Karpas-422 (cell line): ENCODE data around the gene NPAS3. TPM values are rescaled to one million over a fixed set of nuclear protein-coding genes. Genes with fewer than 3 reads are reported as not detected.

Source experiments
- DNase-seq: peaks from one replicate; pipeline ENCODE4 v3.0.0-alpha.2; 2015
- H2AFZ ChIP-seq: fragments of 200-600 bp; sonication (generic); 2 replicates; pipeline ENCODE4 v1.6.1; 2014; ENCODE audit warnings: antibody characterized with exemption, low read length, mixed read lengths
- H3K27ac ChIP-seq: fragments of 200-600 bp; sonication (generic); 2 replicates; pipeline ENCODE4 v1.5.1; 2014; ENCODE audit warnings: mild to moderate bottlenecking, low read length, moderate library complexity
- H3K27me3 ChIP-seq: fragments of 200-600 bp; sonication (generic); 2 replicates; pipeline ENCODE4 v1.6.1; 2014; ENCODE audit warnings: low read length, mixed read lengths
- H3K36me3 ChIP-seq: fragments of 200-600 bp; sonication (generic); 2 replicates; pipeline ENCODE4 v1.6.1; 2014; ENCODE audit warnings: low read length, mixed read lengths; ENCODE audit not compliant: insufficient read depth
- H3K4me1 ChIP-seq: fragments of 200-600 bp; sonication (generic); 2 replicates; pipeline ENCODE4 v1.6.1; 2014; ENCODE audit warnings: mild to moderate bottlenecking, low read length, mixed read lengths
- H3K4me2 ChIP-seq: fragments of 200-600 bp; sonication (generic); 2 replicates; pipeline ENCODE4 v1.6.1; 2014; ENCODE audit warnings: low read length, low read depth, mild to moderate bottlenecking; ENCODE audit not compliant: poor library complexity, severe bottlenecking
- H3K4me3 ChIP-seq: fragments of 200-600 bp; sonication (generic); 2 replicates; pipeline ENCODE4 v1.5.1; 2014; ENCODE audit warnings: mild to moderate bottlenecking, antibody characterized with exemption, low read length, mixed read lengths
- H3K79me2 ChIP-seq: fragments of 200-600 bp; sonication (generic); 2 replicates; pipeline ENCODE4 v1.6.1; 2014; ENCODE audit warnings: mild to moderate bottlenecking, low read length, mixed read lengths
- H3K9ac ChIP-seq: fragments of 200-600 bp; sonication (generic); 2 replicates; pipeline ENCODE4 v1.6.0; 2014; ENCODE audit warnings: low read length
- H3K9me2 ChIP-seq: fragments of 200-600 bp; sonication (generic), shearing (Covaris generic); replicated peaks from 2 replicates; pipeline ENCODE4 v1.6.0; 2014; ENCODE audit warnings: mild to moderate bottlenecking, low read length, moderate library complexity; ENCODE audit not compliant: insufficient read depth
- H3K9me3 ChIP-seq: fragments of 300-700, 200-600 bp; sonication (generic); 2 replicates; pipeline ENCODE4 v1.6.1; 2014; ENCODE audit warnings: low read length, mixed read lengths
- H4K20me1 ChIP-seq: fragments of 200-600 bp; sonication (generic); 2 replicates; pipeline ENCODE4 v1.6.1; 2014; ENCODE audit warnings: mild to moderate bottlenecking, antibody characterized with exemption, low read length, low read depth; ENCODE audit not compliant: insufficient read depth
- total RNA-seq: library from RNA; depleted of rRNA; stranded (reverse); fragments of >200 nt; shearing (Covaris generic); gene quantifications from 2 replicates; pipeline ENCODE4 v1.2.3, GENCODE V29; 2014; ENCODE audit warnings: low replicate concordance

NPAS3 gene
- total RNA-seq, 1 experiment from 2014 or later: 1.6 TPM

DNA sequence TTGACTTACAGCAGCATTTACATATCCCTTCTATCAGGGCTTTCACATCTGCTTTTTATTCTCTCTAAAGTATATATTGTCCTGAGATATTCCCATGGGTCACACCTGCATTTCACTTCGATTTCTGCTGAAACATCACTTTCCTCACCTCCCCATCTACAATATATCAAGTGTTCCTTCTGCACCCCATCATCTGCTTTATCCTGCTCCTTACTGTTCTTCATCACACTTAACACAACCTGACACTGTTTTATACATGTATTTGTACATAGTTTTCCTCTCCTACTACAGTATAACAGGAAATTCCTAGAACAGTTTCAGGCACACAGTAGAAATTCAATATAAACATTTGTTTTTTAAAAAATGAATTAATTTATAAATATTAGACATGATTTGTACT lies 809.1 kb downstream of the NPAS3 start:
- Histone ChIP-seq H3K27me3 (no peaks in the 10 kb centered on the region), H3K4me2 (peak overlapping the region; percentile 53), H3K9me3 (peaks cover 13% of the 10 kb centered on the region), H2AFZ (peak overlapping the region; percentile 32; the same call in 1 of the 2 replicates), H3K9ac (peak overlapping the region; percentile 12; the same call in 1 of the 2 replicates), H3K9me2 (no peaks in the 10 kb centered on the region), H3K36me3 (peaks cover 11% of the 10 kb centered on the region; the same call in 1 of the 2 replicates), H3K4me1 (peaks cover 27% of the 10 kb centered on the region), H3K4me3 (peak overlapping the region; percentile 19; the same call in 1 of the 2 replicates), H4K20me1 (no peaks in the 10 kb centered on the region), H3K27ac (peak overlapping the region; percentile 53), H3K79me2 (no peaks in the 10 kb centered on the region)
- DNase-seq: peak; percentile 81

DNA sequence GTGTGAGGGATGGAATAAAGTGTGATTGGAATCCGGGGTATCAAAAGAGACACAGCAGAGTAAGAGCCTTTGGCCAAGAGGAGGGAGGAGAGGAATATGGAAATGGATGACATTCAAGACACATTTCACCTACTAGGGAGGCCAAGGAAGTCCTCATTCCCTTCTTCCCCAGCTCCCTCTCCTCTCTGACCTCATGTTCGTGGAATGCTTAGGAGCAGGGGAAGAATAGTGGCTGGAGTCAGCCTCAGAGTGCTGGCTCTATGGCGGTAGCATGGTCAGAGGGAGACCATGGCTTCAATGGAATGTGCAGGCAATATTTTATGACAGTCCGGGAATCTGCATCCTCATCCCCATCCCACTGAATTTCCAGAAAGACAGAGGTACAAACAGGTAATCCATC lies 815.6 kb downstream of the NPAS3 start:
- no peaks in the 10 kb centered on the region for H3K9me3 ChIP-seq
- no peaks in the 10 kb centered on the region for H3K27me3 ChIP-seq
- H3K4me1 ChIP-seq: peaks cover 28% of the 10 kb centered on the region
- no peaks in the 10 kb centered on the region for H3K36me3 ChIP-seq
- H3K4me2 ChIP-seq: no peak overlapping the region
- no peak overlapping the region for H2AFZ ChIP-seq
- H3K4me3 ChIP-seq: no peak overlapping the region
- DNase-seq: no peak
- no peaks in the 10 kb centered on the region for H3K9me2 ChIP-seq
- H4K20me1 ChIP-seq: no peaks in the 10 kb centered on the region
- H3K27ac ChIP-seq: no peak overlapping the region
- H3K79me2 ChIP-seq: no peaks in the 10 kb centered on the region
- H3K9ac ChIP-seq: no peak overlapping the region

DNA sequence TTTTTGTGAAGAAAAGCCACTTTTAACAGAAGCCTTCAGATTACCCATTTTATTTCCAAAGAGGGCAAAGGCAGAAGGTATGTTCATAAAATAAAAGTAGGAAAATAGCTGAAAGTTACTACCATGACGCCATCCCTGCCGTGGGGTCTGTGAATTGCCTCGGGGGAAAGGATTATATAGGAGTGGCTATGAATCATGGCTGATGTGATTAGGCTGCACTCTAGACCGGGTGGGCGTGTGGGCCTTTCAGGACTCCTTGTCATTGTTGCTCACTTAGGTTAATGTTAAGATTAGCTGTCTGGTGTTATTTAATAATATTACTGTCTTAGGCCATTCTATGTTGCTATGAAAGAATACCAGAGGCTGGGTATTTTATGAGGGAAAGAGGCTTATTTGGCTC lies 816.7 kb downstream of the NPAS3 start:
- Histone ChIP-seq H3K4me1 (peaks cover 37% of the 10 kb centered on the region), H3K4me3 (no peak overlapping the region), H3K9me2 (no peaks in the 10 kb centered on the region), H4K20me1 (no peaks in the 10 kb centered on the region), H3K36me3 (no peaks in the 10 kb centered on the region), H3K4me2 (no peak overlapping the region), H3K9me3 (no peaks in the 10 kb centered on the region), H3K27me3 (no peaks in the 10 kb centered on the region), H3K79me2 (no peaks in the 10 kb centered on the region), H2AFZ (no peak overlapping the region), H3K27ac (no peak overlapping the region), H3K9ac (no peak overlapping the region)
- DNase-seq: no peak

- no peak overlapping the region for H3K4me2 ChIP-seq
- H3K9me3 ChIP-seq: no peaks in the 10 kb centered on the region
- no peak for DNase-seq
- H3K4me3 ChIP-seq: no peak overlapping the region
- peak overlapping the region; percentile 37; the same call in 1 of the 2 replicates for H2AFZ ChIP-seq
- H3K4me1 ChIP-seq: peaks cover 38% of the 10 kb centered on the region
- no peak overlapping the region for H3K27ac ChIP-seq
- H3K27me3 ChIP-seq: no peaks in the 10 kb centered on the region
- no peak overlapping the region for H3K9ac ChIP-seq
- H3K9me2 ChIP-seq: no peaks in the 10 kb centered on the region
- H4K20me1 ChIP-seq: no peaks in the 10 kb centered on the region
- no peaks in the 10 kb centered on the region for H3K36me3 ChIP-seq
- H3K79me2 ChIP-seq: no peaks in the 10 kb centered on the region
Observed at GRCh38 chr14:33756833-33757232, 818.2 kb downstream of the NPAS3 start.

DNA sequence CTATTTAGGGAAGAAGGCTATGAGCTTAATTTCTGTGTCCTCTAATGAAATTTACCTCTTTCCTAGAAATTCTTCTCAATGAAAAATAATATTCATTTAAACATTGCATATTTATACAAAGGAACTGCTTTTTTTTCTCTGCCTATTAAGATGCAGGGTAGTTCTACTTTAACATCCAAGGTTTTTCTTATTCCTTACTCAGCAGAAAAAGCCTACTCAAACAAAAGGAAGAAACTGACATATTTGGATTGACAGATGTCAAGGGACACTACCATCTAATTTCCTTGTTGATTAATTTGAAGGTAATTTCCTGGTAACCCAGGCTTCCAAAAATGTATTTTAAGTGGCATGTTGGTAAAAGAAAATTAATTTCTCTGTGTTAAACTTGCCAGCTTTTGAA lies 819.9 kb downstream of the NPAS3 start:
- no peaks in the 10 kb centered on the region for H3K79me2 ChIP-seq
- H2AFZ ChIP-seq: no peak overlapping the region
- H3K9me2 ChIP-seq: no peaks in the 10 kb centered on the region
- H4K20me1 ChIP-seq: no peaks in the 10 kb centered on the region
- DNase-seq: no peak
- no peaks in the 10 kb centered on the region for H3K27me3 ChIP-seq
- H3K36me3 ChIP-seq: no peaks in the 10 kb centered on the region
- H3K27ac ChIP-seq: no peak overlapping the region
- H3K4me1 ChIP-seq: peaks cover 55% of the 10 kb centered on the region
- no peak overlapping the region for H3K4me3 ChIP-seq
- no peak overlapping the region for H3K4me2 ChIP-seq
- H3K9me3 ChIP-seq: no peaks in the 10 kb centered on the region
- no peak overlapping the region for H3K9ac ChIP-seq

GRCh38 chr14:33762161-33762851 lies 823.6 kb downstream of the NPAS3 start:
- H3K9me3 ChIP-seq: no peaks in the 10 kb centered on the region
- H3K27ac ChIP-seq: peak overlapping the region; percentile 95; the same call in 1 of the 2 replicates
- H3K4me3 ChIP-seq: no peak overlapping the region
- no peaks in the 10 kb centered on the region for H3K27me3 ChIP-seq
- H3K79me2 ChIP-seq: no peaks in the 10 kb centered on the region
- peaks cover 83% of the 10 kb centered on the region for H3K4me1 ChIP-seq
- no peaks in the 10 kb centered on the region for H4K20me1 ChIP-seq
- H3K9ac ChIP-seq: peak overlapping the region; percentile 10
- no peaks in the 10 kb centered on the region for H3K36me3 ChIP-seq
- no peak for DNase-seq
- no peaks in the 10 kb centered on the region for H3K9me2 ChIP-seq
- H2AFZ ChIP-seq: peak overlapping the region; percentile 82
- H3K4me2 ChIP-seq: peak overlapping the region; percentile 79

- Histone ChIP-seq H3K9me3 (no peaks in the 10 kb centered on the region), H3K9ac (peak overlapping the region; percentile 67), H3K27me3 (no peaks in the 10 kb centered on the region), H3K27ac (peak overlapping the region; percentile 95), H3K4me2 (peak overlapping the region; percentile 79), H2AFZ (peak overlapping the region; percentile 34), H3K79me2 (no peaks in the 10 kb centered on the region), H3K4me1 (peaks cover 97% of the 10 kb centered on the region), H3K9me2 (no peaks in the 10 kb centered on the region), H3K36me3 (no peaks in the 10 kb centered on the region), H4K20me1 (no peaks in the 10 kb centered on the region), H3K4me3 (peak overlapping the region; percentile 48)
- DNase-seq: peak; percentile 86
Observed at GRCh38 chr14:33764876-33765650, 826.4 kb downstream of the NPAS3 start.
